RWPE2 (cell line): ENCODE results near the gene ZSCAN5B.
"Not testable (repeated sequence)": the region's sequence is repeated elsewhere in the genome, so short reads cannot be mapped to it uniquely, and the experiment has no call there.

Experiments
- ATAC-seq: fragments of 200-7000 bp; cut with Tn5 transposase; 3 replicates; pipeline ENCODE4 v1.9.1; 2021; ENCODE audit warnings: low read depth
- DNase-seq: peaks from one replicate; pipeline ENCODE4 v3.0.0-alpha.2; 2020; ENCODE audit warnings: low spot score
- H3K27ac ChIP-seq: fragments of 450-650 bp; 2 replicates; pipeline ENCODE4 v1.5.1; 2017; ENCODE audit warnings: mild to moderate bottlenecking; ENCODE audit not compliant: poor library complexity, severe bottlenecking
- H3K27me3 ChIP-seq: fragments of 250-450 bp; sonication (Bioruptor Pico); 2 replicates; pipeline ENCODE4 v1.5.1; 2021; ENCODE audit warnings: mild to moderate bottlenecking, moderate library complexity; ENCODE audit not compliant: insufficient read depth, poor library complexity, severe bottlenecking
- H3K36me3 ChIP-seq: fragments of 250-450 bp; sonication (Bioruptor Pico); 2 replicates; pipeline ENCODE4 v1.5.1; 2020; ENCODE audit warnings: low read depth, mild to moderate bottlenecking, moderate library complexity
- H3K4me1 ChIP-seq: fragments of 250-450 bp; sonication (Bioruptor Pico); 2 replicates; pipeline ENCODE4 v1.5.1; 2021; ENCODE audit warnings: mild to moderate bottlenecking, moderate library complexity; ENCODE audit not compliant: insufficient read depth, poor library complexity, severe bottlenecking
- H3K4me3 ChIP-seq: fragments of 250-450 bp; sonication (Bioruptor Pico); 2 replicates; pipeline ENCODE4 v1.5.1; 2021; ENCODE audit warnings: mild to moderate bottlenecking, moderate library complexity; ENCODE audit not compliant: severe bottlenecking
- H3K9me3 ChIP-seq: fragments of 250-450 bp; sonication (Bioruptor Pico); 2 replicates; pipeline ENCODE4 v1.5.1; 2021; ENCODE audit warnings: mild to moderate bottlenecking, moderate library complexity; ENCODE audit not compliant: severe bottlenecking
- TF ChIP-seq, protein P1 (sequence below): fragments of 450-650 bp; IDR thresholded peaks from one replicate; pipeline ENCODE4 v1.5.1; 2017; ENCODE audit warnings: mild to moderate bottlenecking, moderate library complexity; ENCODE audit not compliant: poor library complexity, severe bottlenecking

The ZSCAN5B gene

DNA sequence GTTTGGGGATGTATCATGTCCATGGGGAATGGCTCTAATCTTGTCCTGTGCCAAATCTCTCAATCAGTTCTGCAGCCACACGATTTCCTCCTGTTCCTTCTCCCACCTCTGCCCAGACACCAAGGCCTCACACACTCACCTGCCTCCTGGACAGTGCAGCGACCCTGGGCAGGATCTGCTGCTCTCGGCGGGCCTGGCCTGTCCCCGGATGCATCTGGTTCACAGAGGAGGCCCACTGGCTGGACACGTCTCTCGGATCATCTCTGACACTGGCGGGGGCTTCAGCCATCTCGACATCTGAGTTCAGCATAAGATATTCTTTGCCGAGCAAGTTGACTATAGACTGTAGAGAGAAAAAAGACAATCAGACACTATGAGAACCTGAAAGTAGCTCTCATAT is 5.9 kb downstream of the ZSCAN5B start:
- no peak for ATAC-seq
- DNase-seq = no peak
- Histone ChIP-seq H3K36me3 (no peaks in the 10 kb centered on the region), H3K27ac (no peak overlapping the region), H3K4me1 (no peaks in the 10 kb centered on the region), H3K27me3 (no peaks in the 10 kb centered on the region), H3K9me3 (no peaks in the 10 kb centered on the region), H3K4me3 (no peak overlapping the region)
- TF ChIP-seq, protein P1, sequence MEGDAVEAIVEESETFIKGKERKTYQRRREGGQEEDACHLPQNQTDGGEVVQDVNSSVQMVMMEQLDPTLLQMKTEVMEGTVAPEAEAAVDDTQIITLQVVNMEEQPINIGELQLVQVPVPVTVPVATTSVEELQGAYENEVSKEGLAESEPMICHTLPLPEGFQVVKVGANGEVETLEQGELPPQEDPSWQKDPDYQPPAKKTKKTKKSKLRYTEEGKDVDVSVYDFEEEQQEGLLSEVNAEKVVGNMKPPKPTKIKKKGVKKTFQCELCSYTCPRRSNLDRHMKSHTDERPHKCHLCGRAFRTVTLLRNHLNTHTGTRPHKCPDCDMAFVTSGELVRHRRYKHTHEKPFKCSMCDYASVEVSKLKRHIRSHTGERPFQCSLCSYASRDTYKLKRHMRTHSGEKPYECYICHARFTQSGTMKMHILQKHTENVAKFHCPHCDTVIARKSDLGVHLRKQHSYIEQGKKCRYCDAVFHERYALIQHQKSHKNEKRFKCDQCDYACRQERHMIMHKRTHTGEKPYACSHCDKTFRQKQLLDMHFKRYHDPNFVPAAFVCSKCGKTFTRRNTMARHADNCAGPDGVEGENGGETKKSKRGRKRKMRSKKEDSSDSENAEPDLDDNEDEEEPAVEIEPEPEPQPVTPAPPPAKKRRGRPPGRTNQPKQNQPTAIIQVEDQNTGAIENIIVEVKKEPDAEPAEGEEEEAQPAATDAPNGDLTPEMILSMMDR = no peak

DNA sequence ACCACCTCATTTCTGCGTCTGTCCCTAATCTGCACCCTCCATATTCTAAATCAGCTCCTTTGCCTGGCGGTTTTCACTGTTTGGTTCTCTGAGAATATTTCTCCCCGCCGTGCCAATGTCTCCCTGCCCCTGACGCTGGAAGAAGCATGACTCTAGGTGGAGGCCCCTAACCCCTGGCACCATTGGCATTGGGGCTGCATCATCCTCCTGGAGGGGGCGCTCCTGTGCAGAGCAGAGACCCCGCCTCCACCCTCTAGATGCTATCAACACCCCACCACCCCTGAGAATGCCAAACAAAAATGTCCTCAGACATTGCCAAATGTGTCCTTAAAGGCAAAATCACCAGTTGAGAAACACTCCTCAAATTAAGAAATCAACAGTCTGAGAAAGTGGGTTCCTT is 6.5 kb downstream of the ZSCAN5B start:
- Histone ChIP-seq H3K9me3 (no peaks in the 10 kb centered on the region), H3K4me3 (no peak overlapping the region), H3K4me1 (no peaks in the 10 kb centered on the region), H3K36me3 (no peaks in the 10 kb centered on the region), H3K27ac (no peak overlapping the region), H3K27me3 (no peaks in the 10 kb centered on the region)
- ATAC-seq (no peak), DNase-seq (no peak)
- TF ChIP-seq, protein P1 = no peak

DNA sequence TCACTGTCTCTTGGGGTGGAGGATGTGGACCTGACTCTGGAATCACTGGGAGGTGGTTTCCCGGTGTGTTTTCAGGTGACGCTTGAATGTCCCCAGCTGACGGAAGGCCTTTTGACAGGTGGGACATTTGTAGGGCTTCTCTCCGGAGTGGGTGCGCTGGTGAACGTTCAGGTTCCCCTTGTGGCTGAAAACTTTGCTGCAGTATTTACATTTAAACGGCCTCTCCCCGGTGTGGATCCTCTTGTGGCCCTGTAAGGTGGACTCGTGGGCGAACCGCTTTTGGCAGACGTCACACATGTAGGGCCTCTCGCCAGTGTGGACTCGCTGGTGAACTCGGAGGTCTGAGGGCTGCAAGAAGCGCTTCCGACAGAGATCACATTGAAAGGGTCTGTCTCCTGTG is 7.8 kb downstream of the ZSCAN5B start:
- H3K27ac ChIP-seq = no peak overlapping the region
- DNase-seq (no peak), ATAC-seq (no peak)
- TF ChIP-seq, protein P1 = no peak
- no peaks in the 10 kb centered on the region for H3K4me1 ChIP-seq
- no peaks in the 10 kb centered on the region for H3K9me3 ChIP-seq
- no peaks in the 10 kb centered on the region for H3K27me3 ChIP-seq
- H3K4me3 ChIP-seq = no peak overlapping the region
- no peaks in the 10 kb centered on the region for H3K36me3 ChIP-seq

DNA sequence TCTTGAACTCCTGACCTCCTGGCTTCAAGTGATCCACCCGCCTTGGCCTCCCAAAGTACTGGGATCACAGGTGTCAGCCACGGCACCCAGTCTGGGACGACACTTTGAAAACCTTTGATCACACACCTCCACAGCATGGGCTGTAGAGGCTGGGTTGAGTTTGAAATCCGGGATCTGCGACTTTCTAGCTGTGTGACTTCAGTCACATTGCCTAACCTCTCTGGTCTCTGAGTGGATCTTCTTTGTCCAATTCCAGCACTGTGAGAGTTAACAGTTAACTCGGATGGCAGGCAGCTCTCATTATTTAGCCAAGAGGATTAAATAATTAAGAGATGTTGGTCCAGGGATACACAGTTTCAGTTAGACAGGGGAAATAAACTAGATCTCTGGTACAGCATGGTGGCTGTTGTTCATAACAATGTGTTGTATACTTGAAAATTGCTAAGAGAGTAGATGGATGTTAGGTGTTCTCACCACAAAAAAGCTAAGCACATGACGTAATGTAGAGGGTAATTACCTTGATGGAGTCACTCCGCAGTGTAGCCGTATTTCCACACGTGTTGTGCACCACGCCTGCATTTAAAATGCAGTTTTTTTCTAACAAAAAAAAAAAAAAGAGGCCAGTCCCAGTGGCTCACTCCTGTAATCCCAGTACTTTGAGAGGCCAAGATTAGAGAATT is 19.9 kb downstream of the ZSCAN5B start:
- ATAC-seq (no peak), DNase-seq (no peak)
- TF ChIP-seq, protein P1 = no peak
- Histone ChIP-seq H3K27ac (no peak overlapping the region), H3K4me3 (no peak overlapping the region), H3K36me3 (no peaks in the 10 kb centered on the region), H3K9me3 (no peaks in the 10 kb centered on the region), H3K27me3 (no peaks in the 10 kb centered on the region), H3K4me1 (no peaks in the 10 kb centered on the region)

DNA sequence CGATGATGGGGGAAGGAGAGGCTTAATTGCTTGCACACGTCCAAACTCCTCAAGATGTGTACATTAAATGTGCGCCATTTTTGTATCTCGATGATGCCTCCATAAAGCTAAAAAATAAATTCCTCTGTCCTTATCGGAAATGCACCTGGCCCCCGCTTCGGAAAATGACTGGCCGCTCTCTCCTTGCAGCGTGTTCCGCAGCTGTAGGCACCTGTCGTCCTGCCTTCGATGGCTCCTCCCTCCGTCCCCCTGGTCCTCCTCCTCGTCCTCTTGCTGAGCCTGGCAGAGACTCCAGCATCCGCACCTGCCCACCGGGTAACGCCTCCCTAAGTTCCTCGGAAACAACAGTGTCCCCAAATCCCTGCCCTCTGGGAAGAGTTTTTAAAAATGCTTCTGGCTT is 20.7 kb downstream of the ZSCAN5B start:
- TF ChIP-seq, protein P1 = no peak
- Histone ChIP-seq H3K27ac (no peak overlapping the region), H3K4me3 (no peak overlapping the region), H3K36me3 (no peaks in the 10 kb centered on the region), H3K27me3 (no peaks in the 10 kb centered on the region), H3K9me3 (no peaks in the 10 kb centered on the region), H3K4me1 (no peaks in the 10 kb centered on the region)
- no peak for ATAC-seq
- DNase-seq = no peak

DNA sequence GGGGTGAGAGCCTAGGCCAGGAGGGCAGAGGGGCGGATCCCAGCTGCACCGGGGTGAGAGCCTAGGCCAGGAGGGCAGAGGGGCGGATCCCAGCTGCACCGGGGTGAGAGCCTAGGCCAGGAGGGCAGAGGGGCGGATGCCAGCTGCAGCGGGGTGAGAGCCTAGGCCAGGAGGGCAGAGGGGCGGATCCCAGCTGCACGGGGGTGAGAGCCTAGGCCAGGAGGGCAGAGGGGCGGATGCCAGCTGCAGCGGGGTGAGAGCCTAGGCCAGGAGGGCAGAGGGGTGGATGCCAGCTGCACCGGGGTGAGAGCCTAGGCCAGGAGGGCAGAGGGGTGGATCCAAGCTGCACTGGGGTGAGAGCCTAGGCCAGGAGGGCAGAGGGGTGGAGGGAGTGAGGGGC is 21.3 kb downstream of the ZSCAN5B start:
- ATAC-seq, H3K4me3 ChIP-seq, H3K27ac ChIP-seq, H3K4me1 ChIP-seq, DNase-seq, H3K36me3 ChIP-seq, H3K27me3 ChIP-seq, H3K9me3 ChIP-seq: not testable (repeated sequence)

DNA sequence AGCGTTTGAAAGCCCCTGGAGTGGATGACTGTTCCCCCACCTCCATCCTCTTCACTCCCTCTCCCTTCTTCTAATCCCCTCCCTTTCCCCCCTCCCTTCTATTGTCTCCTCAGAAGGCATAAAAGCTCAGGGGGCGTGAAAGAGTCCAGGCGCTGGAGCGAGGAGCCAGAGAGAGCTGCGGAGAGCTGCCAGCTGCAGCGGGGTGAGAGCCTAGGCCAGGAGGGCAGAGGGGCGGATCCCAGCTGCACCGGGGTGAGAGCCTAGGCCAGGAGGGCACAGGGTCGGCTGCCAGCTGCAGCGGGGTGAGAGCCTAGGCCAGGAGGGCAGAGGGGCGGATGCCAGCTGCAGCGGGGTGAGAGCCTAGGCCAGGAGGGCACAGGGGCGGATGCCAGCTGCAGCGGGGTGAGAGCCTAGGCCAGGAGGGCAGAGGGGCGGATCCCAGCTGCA is 21.7 kb downstream of the ZSCAN5B start, which contains the start of gene GALP:
Gene GALP, plus strand, starts transcription at position 148 of the 447 bp plus-strand sequence. CDS start 1,101 bp downstream, outside the sequence.
- not testable (repeated sequence) for H3K4me3 ChIP-seq, H3K27ac ChIP-seq, H3K4me1 ChIP-seq, H3K27me3 ChIP-seq, H3K36me3 ChIP-seq, DNase-seq, ATAC-seq, H3K9me3 ChIP-seq
